ENCODE results near the gene EDDM3A.

- TF ChIP-seq, protein P1, sequence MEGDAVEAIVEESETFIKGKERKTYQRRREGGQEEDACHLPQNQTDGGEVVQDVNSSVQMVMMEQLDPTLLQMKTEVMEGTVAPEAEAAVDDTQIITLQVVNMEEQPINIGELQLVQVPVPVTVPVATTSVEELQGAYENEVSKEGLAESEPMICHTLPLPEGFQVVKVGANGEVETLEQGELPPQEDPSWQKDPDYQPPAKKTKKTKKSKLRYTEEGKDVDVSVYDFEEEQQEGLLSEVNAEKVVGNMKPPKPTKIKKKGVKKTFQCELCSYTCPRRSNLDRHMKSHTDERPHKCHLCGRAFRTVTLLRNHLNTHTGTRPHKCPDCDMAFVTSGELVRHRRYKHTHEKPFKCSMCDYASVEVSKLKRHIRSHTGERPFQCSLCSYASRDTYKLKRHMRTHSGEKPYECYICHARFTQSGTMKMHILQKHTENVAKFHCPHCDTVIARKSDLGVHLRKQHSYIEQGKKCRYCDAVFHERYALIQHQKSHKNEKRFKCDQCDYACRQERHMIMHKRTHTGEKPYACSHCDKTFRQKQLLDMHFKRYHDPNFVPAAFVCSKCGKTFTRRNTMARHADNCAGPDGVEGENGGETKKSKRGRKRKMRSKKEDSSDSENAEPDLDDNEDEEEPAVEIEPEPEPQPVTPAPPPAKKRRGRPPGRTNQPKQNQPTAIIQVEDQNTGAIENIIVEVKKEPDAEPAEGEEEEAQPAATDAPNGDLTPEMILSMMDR (IDR thresholded peaks at IDR 0.05), result no peak
- no peak for TF ChIP-seq POLR2A (IDR thresholded peaks at IDR 0.05)
Measured at GRCh38 chr14:20711685-20712084, 34.0 kb upstream of the EDDM3A start.
